Activated CD8-positive, alpha-beta memory T cell treated with anti-CD3 and anti-CD28 coated beads for 36 hours (primary cell): Measurements from ENCODE around the gene SH3GLB2. TPM values are rescaled to one million over a fixed set of nuclear protein-coding genes. Genes with fewer than 3 reads are reported as not detected.

Source experiments
- CTCF ChIA-PET: fragments of 350-600 bp; sonication (Branson Sonifier 250); formaldehyde crosslinking; loops from one replicate; lab custom pipeline; 2021; ENCODE audit warnings: antibody characterized with exemption; lab: Charles Lee
- POLR2A ChIA-PET: fragments of 350-600 bp; sonication (Branson Sonifier 250); formaldehyde crosslinking; loops from one replicate; lab custom pipeline; 2021; ENCODE audit warnings: antibody characterized with exemption; lab: Charles Lee
- total RNA-seq, 2 experiments: library from RNA; stranded (reverse); gene quantifications; one replicate each; pipeline ENCODE4 v1.2.3, GENCODE V29; 2021

SH3GLB2 gene
- 10 to 100 TPM; 54.5 to 56.3 TPM for total RNA-seq

DNA sequence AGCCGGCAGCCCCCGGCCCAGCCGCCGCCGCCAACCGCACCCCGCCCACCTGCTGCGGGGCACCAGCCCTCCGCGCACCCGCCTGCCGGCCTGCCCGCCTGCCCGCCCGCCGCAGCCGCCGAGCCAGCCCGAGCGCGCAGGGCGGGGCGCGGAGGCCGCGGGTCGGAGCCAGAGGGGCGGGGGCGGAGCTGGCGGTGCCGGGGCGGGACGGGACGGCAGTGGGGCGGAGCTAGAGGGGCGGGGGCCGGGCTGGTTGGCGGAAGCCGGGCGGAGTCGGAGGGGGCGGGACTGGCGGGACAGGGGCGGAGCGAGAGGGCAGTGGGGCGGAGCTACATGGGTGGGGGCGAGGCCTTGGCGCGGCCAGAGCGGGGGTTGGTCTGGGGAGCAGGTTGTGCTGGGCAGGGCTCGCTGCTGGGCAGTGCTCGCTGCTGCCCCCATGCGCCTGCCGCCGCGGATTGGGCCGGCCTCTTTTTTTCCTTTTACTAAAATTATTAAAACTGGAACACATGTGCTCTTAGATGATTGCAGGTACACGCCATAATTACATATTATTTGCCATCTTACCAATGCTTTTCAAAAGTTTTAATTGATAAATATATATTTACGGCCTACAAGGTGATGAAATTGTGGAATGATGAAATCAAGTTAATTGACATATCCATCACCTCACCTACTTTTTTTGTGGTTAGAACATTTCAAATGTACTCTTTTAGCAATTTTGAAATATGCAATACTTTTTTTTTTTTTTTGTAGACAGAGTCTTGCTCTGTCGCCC is at the start of gene SH3GLB2:
Gene SH3GLB2 (minus strand): TSS at position 140 of the 775 bp plus-strand sequence. CDS start 177 bp downstream, outside the sequence.
- ChIA-PET CTCF (interaction anchor here (0.6 to 1.3 kb wide), 2 partner anchors 10 to 35 kb away, joined by 3 to 5 read pairs; no protein-coding TSS in a partner anchor), POLR2A (interaction anchor here (0.7 to 1.7 kb wide), 3 partner anchors 8 to 10 kb away, joined by 4 to 6 read pairs (median 5); partner anchors contain the start of gene MIGA2)

DNA sequence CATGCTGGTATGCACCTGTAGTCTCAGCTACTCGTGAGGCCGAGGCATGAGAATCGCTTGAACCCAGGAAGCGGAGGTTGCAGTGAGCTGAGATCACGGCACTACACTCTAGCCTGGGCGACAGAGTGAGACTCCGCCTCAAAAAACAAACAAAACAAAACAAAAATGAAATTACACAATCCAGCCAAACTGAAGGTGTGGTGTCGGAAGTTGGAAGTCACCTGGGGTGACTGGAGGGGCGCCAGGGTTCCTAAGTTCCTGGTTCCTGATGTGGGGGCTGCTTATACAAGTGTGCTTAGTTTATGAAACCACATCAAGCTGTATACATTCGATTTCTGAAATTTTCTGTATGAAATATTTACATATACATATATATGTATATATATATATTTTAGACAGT is 49.1 kb upstream of the SH3GLB2 start:
- CTCF ChIA-PET = interaction anchor here (1.0 kb wide), 1 partner anchor 65 kb away, joined by 3 read pairs; no protein-coding TSS in a partner anchor
- POLR2A ChIA-PET = no interaction called here

DNA sequence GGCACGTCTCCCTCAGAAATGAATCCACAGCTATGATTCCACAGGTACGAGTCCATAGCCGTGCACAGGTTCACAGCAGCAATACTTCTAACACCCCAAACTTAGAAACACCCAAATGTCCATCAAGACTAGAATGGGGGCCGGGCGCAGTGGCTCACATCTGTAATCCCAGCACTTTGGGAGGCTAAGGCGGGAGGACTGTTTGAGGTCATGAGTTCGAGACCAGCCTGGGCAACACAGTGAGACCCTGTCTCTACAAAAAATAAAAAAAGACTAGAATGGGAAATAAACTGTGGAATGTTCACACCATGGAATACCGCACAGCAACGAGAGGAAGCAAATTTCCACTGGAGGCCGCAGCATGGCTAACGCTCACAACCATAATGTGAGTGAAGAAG is 48.5 kb upstream of the SH3GLB2 start:
- CTCF ChIA-PET = no interaction called here
- POLR2A ChIA-PET = no interaction called here

DNA sequence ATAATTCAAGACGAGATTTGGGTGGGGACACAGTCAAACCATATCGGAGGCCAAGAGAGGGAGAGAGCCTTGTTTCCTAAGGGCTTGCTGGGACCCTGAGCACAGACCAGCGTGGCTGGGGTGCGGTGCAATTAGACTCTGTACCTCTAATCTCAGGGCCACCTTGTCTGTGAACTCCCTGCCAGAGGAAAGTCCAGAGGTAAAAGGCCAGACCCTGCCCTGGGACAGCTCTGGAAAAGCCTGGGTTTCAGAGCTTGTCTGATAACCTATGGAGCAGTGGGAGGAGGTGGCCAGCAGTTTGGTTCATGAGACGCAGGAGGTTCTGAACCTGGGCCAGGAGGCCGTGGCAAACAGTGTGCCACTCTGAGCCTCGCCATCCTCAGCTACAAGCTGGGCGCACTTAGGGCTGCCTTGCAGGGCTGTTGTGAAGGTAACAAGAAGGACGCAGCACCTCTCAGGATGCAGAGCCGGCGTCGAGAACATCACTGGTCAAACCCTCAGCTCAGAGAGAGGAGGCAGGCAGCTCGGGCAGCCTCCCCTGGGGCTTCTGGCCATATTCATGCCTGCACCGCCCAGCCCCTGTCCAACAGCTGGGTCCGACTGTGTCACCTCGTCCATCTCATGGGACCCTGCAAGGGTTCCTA is 48.0 kb upstream of the SH3GLB2 start:
- CTCF ChIA-PET = no interaction called here
- POLR2A ChIA-PET = no interaction called here

DNA sequence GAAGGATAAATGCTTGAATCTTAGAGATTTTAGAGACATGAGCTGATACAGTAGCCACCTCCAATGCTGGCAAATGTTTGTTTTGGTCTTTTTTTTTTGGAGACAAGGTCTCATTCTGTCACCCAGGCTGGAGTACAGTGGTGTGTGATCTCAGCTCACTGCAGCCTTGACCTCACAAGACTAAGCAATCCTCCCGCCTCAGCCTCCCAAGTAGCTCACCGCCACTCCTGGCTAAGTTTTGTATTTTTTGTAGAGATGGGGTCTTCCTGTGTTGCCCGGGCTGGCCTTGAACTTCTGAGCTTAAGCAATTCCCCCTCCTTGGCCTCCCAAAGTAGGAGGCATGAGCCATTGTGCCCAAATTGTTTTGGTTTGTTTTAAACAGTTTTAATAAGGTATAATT is 46.0 kb upstream of the SH3GLB2 start:
- POLR2A ChIA-PET = interaction anchor here (0.6 kb wide), 1 partner anchor 664 kb away, joined by 5 read pairs; no protein-coding TSS in a partner anchor
- CTCF ChIA-PET = interaction anchor here (0.6 kb wide), 1 partner anchor 43 kb away, joined by 3 read pairs; no protein-coding TSS in a partner anchor

DNA sequence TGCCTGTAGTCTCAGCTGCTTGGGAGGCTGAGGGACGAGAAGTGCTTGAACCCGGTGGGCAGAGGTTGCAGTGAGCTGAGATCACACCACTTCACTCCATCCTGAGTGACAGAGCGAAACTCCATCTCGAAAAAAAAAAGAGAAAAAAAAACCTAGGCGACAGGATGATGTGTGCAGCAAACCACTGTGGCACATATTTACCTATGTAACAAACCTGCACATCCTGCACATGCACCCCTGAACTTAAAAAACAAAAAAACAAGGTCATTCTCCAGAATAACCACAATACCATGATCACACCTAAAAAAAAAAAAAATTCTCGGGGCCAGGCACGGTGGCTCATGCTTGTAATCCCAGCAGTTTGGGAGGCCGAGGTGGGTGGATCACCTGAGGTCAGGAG is 45.3 kb upstream of the SH3GLB2 start:
- ChIA-PET CTCF (no interaction called here), POLR2A (no interaction called here)

DNA sequence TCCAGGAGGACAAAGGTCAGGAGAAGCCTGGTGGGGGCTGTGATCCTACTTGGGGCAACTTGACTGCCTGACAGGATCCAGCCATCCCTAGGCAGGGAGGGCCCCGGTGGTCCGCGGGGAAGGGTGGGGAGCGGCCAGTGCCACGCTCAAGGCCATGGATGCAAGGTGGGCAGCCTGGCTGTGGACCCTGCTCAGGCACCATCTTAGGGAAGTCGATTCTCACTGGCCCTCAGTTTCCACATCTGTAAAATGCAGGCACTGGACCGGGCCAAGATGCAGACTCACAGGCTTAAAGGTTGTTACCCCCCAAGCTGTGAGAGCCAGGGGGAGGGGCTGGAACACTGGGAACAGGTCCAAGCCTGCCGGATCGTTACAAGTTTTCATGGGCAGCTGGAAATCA is 44.0 kb upstream of the SH3GLB2 start:
- POLR2A ChIA-PET = interaction anchor here (0.7 kb wide), 1 partner anchor 310 kb away, joined by 5 read pairs; no protein-coding TSS in a partner anchor
- CTCF ChIA-PET = interaction anchor here (1.0 kb wide), 1 partner anchor 21 kb away, joined by 3 read pairs; no protein-coding TSS in a partner anchor

DNA sequence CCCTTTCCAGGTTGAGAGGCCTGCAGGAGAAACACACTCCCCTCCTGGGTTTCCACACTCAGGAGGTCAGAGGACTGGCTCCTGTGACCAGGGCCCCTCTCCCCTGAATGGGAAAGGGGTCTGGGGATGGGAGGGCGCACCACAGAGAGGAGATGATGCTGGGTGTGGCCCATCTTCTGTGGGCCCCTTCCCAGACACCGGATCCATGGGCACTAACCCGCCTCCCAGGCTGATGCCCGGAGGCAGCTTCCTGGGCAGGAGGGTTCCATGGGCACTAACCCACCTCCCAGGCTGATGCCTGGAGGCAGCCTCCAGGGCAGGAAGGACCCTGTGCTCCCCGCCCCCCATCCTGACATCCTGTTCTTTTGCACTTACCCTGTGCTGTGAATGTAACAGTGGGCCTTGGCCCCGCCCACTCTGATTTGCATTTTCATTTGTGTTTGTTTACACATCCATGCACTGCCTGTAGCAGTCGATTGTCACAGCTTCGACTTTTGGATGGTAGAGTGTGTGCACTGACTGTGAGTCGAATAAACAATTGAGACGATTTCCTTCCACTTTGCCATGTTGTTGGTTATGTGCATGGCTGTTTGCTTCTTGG is 43.5 kb upstream of the SH3GLB2 start:
- ChIA-PET CTCF (no interaction called here), POLR2A (interaction anchor here (0.7 kb wide), 1 partner anchor 310 kb away, joined by 5 read pairs; no protein-coding TSS in a partner anchor)

DNA sequence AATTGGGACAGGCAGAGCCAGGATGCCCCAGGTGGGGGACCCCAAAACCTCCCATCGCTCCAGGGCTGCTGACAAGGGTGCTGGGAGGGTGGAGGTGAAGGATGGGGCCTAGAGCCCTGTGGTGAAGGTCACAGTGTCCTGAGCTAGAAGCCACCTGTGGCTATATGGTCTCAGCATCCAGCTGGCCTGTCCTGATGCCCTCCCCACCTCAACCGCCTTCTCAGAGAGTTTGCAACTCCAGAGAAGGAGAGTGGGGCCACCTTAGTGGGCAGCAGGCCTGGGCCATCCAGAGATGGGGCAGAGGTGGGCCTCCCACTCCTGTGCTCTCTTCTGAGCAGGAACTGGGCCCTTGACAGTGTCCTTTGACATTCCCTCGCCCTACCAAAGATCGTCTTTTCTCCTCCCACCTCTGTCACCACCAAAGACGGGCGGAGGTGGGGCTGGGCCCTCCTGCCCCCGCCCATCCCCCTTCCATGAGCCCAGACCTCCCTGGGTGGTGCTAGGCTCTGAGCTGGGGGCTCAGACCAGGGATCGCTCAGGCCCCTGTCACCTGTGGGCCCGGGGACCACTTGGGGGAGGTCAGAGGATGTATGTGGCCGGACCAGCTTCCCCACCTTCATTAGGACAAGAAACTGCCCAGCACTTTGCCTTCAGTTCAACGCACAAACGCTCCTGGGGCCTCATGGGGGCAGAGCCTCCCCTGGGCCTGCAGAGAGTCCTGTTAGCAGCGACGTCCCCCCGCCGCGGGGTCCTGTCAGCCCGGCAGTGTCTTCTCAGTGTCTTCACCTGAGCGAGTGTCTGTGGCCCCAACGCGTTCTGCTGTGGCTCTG is 42.8 kb upstream of the SH3GLB2 start:
- POLR2A ChIA-PET = no interaction called here
- CTCF ChIA-PET = no interaction called here

DNA sequence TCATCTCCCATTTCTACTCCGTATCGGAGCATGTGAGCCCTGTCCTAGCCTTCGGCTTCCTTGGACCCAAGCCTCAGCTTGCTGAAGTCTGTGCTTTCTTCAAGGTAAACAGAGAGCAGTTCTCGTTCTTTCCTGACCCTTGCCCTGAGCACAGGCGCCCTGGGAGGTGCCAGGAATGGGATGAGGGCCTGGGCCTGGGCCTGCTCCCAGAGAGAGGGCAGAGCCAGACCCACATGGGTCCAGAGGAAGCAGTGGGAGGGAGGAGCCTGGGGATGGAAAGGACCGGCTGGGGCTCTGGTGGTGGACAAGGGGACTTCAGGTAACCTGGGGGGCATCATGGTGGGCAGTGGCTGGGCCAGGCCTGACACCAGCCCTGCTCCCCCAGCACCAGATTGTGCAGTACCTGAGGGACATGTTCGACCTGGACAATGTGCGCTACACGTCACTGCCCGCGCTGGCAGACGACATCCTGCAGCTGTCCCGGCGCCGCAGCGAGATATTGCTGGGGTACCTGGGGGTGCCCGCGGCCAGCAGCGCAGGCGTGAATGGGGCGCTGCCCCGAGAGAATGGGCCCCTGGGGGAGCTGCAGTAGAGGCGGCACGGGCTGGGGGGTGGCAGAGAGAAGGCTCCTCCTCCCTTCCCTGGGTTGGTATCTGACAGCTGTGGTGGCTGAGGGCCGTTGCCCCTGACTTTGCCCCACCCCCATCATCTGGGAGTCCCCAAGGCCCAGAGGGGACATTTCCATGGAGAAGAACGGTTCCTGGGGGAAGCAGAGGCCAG is 41.9 kb upstream of the SH3GLB2 start:
- POLR2A ChIA-PET = interaction anchor here (0.7 kb wide), 1 partner anchor 41 kb away, joined by 4 read pairs; the partner anchor contains the start of genes CRAT and PTPA
- CTCF ChIA-PET = interaction anchor here (0.6 kb wide), 1 partner anchor 176 kb away, joined by 3 read pairs; no protein-coding TSS in a partner anchor

DNA sequence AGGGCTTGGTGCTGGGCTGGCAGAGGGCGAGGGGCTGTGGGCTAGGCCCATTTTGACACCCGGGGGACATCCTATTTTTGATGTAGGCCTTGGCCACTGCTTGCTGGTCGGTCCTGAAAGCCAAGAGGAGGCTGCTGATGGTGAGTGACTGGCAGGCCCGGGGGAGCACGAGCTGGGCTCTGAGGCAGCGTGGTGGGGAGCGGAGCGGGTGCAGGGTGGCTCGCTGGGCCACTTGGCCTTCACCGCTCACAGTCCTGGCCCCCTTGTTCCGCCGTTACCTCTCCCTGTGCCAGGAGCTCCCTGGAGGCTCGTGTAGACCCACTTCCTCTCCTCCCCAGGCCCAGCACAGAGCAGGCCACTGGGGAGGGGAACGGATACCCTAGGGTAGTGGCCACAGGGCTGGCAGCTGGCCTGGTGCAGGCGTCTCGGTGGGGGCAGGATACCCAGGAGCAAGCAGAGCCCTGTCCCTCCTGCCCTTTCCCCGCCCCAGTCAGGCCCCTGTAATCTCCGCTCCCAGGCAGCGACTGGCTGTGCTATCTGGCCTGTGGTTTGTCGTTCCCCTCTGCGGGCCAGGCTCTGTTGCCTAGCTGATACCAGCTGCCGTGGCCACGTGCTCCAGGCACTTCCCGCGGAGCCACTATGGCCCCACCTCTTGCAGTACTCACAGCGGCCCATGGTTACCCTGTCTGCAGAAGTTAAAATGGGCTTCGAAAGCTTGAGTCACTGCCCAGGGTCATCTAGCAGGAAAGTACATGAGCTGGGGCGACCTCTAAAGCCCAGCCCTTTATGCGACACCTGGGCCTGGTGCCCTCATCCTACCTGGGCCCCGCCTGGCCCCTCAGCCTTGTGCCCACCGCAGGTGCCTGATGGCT is 41.1 kb upstream of the SH3GLB2 start:
- CTCF ChIA-PET = interaction anchor here (0.6 kb wide), 1 partner anchor 175 kb away, joined by 3 read pairs; no protein-coding TSS in a partner anchor
- POLR2A ChIA-PET = interaction anchor here (0.7 kb wide), 1 partner anchor 42 kb away, joined by 4 read pairs; the partner anchor contains the start of genes CRAT and PTPA

DNA sequence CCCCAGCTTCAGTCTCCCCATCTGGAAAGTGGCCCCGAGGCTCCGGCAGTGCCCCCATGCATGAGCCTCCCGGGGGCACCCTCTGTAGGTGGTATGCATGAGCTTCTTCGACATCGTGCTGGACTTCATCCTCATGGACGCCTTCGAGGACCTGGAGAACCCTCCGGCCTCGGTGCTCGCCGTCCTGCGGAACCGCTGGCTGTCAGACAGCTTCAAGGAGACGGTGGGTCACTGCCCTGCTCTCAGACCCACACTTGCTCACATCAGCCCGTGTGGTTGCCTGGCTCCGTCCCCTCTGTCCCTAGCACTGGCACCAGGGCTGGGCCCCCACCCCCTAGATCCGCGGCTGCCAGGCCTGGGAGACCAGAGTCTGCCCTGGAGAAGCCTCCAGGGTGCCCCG is 40.0 kb upstream of the SH3GLB2 start:
- CTCF ChIA-PET = no interaction called here
- POLR2A ChIA-PET = no interaction called here

DNA sequence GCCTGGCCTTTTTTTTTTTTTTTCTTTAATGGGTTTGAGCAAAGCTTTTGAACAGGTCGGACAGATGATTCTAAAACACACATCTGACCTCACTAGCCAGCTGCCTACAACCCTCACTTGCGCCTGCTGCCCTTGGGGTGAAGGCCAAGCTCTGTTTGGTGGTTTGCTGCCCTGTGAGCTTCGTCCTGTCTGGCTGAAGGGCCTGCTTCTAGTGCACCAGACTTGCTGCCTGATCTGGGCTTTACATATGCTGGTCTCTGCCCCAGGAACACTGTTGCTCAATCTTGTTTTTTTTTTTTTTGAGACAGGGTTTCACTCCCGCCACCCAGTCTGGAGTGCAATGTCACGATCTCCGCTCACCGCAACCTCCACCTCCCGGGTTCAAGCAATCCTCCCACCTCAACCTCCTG is 36.4 kb upstream of the SH3GLB2 start:
- ChIA-PET CTCF (interaction anchor here (0.6 to 0.7 kb wide), 2 partner anchors 87 to 137 kb away, joined by 3 read pairs; no protein-coding TSS in a partner anchor), POLR2A (no interaction called here)

DNA sequence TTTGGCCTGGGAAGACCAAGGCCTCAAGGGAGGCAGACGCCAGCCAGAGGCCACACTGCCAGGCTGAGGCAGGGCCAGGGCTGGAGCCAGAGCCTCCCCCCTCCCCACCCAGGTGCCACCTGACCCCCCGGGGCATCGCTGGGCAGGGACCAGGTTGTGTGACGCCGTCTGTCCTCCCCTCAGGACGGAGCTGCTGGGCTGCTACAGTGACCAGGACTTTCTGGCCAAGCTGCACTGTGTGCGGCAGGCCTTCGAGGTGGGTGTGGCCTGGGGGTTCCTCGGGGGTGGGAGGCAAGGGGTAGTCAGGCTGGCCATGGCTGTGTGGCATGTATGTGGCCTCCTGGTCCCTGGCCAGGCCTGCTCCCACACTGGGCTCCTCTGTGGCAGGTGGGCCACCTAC is 34.9 kb upstream of the SH3GLB2 start:
- POLR2A ChIA-PET = interaction anchor here (0.6 kb wide), 1 partner anchor 338 kb away, joined by 3 read pairs; no protein-coding TSS in a partner anchor
- CTCF ChIA-PET = no interaction called here

DNA sequence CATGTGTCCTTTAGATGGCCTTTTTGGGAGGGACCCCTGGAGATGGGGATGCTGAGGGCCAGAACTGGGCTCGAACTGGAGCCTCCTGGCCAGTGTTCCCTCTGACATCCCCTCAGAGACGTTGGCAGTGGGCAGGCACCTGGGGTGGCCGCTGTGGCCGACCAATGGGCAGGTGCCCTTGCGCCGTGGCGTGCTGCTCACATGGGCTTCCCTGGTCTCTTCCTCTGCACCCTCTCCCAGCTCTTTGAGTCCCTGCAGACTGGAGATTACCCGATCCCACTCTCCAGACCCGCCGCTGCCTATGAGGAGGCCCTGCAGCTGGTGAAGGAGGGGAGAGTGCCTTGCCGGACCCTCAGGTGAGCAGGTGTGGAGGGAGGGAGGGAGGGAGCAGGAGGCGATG is 32.9 kb upstream of the SH3GLB2 start:
- CTCF ChIA-PET = no interaction called here
- POLR2A ChIA-PET = no interaction called here

DNA sequence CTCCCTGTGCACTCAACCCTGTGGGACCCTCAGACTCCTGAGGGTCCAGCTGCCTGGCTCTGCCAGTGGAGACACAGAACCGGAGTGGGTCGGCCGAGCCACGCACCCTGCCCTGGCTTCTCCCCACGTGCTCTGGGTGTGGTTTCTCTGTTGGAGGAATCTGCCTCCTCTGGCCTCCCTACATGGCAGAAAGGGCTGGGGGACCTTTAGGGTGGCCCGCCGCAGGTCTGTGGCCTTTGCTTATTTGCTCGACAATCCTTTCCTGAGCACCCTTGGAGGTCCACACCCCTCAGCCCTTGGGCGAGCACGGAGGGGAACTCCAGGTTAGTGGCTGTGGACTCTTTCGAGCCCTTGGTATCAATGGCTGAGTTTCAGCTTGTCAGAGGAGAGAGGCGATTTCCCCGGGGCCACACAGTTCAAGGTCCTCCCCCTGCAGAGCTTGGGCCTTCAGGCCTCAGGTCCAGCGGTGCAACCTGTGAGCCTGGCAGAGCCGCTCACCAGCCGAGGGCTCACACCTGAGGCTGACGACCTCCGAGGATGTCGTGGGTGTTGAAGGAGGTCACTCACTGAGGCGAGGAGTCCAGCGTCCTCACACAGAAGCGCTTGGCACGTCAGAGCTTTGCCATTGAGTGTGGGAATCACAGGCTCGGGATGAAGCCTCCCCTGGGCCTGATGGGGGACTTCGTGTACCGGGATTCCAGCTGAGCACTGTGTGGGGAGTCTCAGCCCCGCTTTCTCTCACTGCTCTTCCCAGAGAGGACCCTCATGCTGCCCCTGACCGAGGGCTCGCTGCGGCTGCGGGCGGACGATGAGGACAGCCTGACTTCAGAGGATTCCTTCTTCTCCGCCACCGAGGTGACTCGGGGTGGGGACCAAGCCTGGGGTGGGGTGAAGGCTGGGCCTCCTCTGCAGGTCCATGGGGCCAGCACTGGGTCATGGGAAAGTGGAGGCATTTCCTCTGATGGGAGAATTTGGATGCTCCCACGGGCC is 32.0 kb upstream of the SH3GLB2 start:
- CTCF ChIA-PET = no interaction called here
- POLR2A ChIA-PET = no interaction called here
